Subcutaneous abdominal adipose tissue (tissue), 5 donors: Measurements from ENCODE around the gene FAM200C.
A peak's percentile ranks its signal among the peaks of the same experiment; 100 is the strongest.

Experiments
- H3K27ac ChIP-seq: one replicate; pipeline ENCODE4 v1.7.0; 2013; ENCODE audit warnings: low read depth, mild to moderate bottlenecking, inconsistent platforms, low read length, moderate library complexity
- H3K27me3 ChIP-seq, 5 donors: one replicate each; pipeline ENCODE4 v1.7.0; 2013; ENCODE audit warnings: low read length in 5 of 5, inconsistent platforms in 1 of 5; ENCODE audit not compliant: control insufficient read depth in 5 of 5, insufficient read depth in 4 of 5
- H3K36me3 ChIP-seq, 5 donors: one replicate each; pipeline ENCODE4 v1.7.0; 2013; ENCODE audit warnings: low read length in 5 of 5; ENCODE audit not compliant: control insufficient read depth in 5 of 5, insufficient read depth in 5 of 5
- H3K4me1 ChIP-seq, 5 donors: one replicate each; pipeline ENCODE4 v1.7.0; 2013; ENCODE audit warnings: low read length in 5 of 5, mild to moderate bottlenecking in 3 of 5, moderate library complexity in 1 of 5; ENCODE audit not compliant: control insufficient read depth in 5 of 5, insufficient read depth in 5 of 5
- H3K4me3 ChIP-seq, 5 donors: one replicate each; pipeline ENCODE4 v1.7.0; 2013; ENCODE audit warnings: low read length in 5 of 5, low read depth in 1 of 5
- H3K9ac ChIP-seq, 5 donors: one replicate each; pipeline ENCODE4 v1.7.0; 2013; ENCODE audit warnings: low read length in 5 of 5, mild to moderate bottlenecking in 4 of 5, moderate library complexity in 3 of 5
- H3K9me3 ChIP-seq, 5 donors: one replicate each; pipeline ENCODE4 v1.7.0; 2013; ENCODE audit warnings: low read length in 5 of 5; ENCODE audit not compliant: control insufficient read depth in 5 of 5
- donor health status: healthy.
- donor health status: healthy.
- donor health status: healthy.
- donor health status: healthy.
- donor health status: healthy.

The FAM200C gene

GRCh38 chr5:160361624-160362228 lies 38.1 kb downstream of the FAM200C start:
- Histone ChIP-seq H3K36me3 (no peaks in the 10 kb centered on the region), H3K27ac (no peak overlapping the region), H3K27me3 (peaks cover 0 to 3% (median 0%) of the 10 kb centered on the region in 5 donors), H3K9me3 (no peaks in the 10 kb centered on the region), H3K4me3 (no peak overlapping the region), H3K9ac (no peak overlapping the region), H3K4me1 (peaks cover 4 to 27% (median 21%) of the 10 kb centered on the region in 5 donors)

- Histone ChIP-seq H3K4me1 (peaks cover 4 to 31% (median 25%) of the 10 kb centered on the region in 5 donors), H3K27me3 (no peaks in the 10 kb centered on the region), H3K9me3 (no peaks in the 10 kb centered on the region), H3K36me3 (no peaks in the 10 kb centered on the region), H3K4me3 (no peak overlapping the region), H3K27ac (no peak overlapping the region), H3K9ac (no peak overlapping the region)
Observed at GRCh38 chr5:160360310-160360709, 39.5 kb downstream of the FAM200C start.

- Histone ChIP-seq H3K27ac (no peak overlapping the region), H3K4me1 (peaks cover 4 to 31% (median 25%) of the 10 kb centered on the region in 5 donors), H3K9me3 (no peaks in the 10 kb centered on the region), H3K36me3 (peaks cover 0 to 3% (median 0%) of the 10 kb centered on the region in 5 donors), H3K9ac (no peak overlapping the region), H3K4me3 (no peak overlapping the region), H3K27me3 (no peaks in the 10 kb centered on the region)
Observed at GRCh38 chr5:160359816-160360215, 40.0 kb downstream of the FAM200C start.

- no peak overlapping the region for H3K9ac ChIP-seq
- H3K4me1 ChIP-seq = peaks cover 4 to 31% (median 25%) of the 10 kb centered on the region in 5 donors
Observed at GRCh38 chr5:160359242-160359641, 40.6 kb downstream of the FAM200C start.

GRCh38 chr5:160357861-160358411 lies 41.9 kb downstream of the FAM200C start:
- no peaks in the 10 kb centered on the region for H3K27me3 ChIP-seq
- H3K4me1 ChIP-seq = peaks cover 4 to 26% (median 20%) of the 10 kb centered on the region in 5 donors
- peaks cover 0 to 4% (median 0%) of the 10 kb centered on the region in 5 donors for H3K36me3 ChIP-seq
- no peaks in the 10 kb centered on the region for H3K9me3 ChIP-seq
- peak overlapping the region in 4 of 5 donors; percentile 21 to 42 (median 34) for H3K4me3 ChIP-seq
- H3K9ac ChIP-seq = peak overlapping the region in 4 of 5 donors; percentile 14 to 56 (median 50)
- peak overlapping the region; percentile 23 for H3K27ac ChIP-seq

More at GRCh38 chr5:160359242-160359641, 40.6 kb downstream of the FAM200C start:
- Histone ChIP-seq H3K27me3 (no peaks in the 10 kb centered on the region), H3K4me3 (no peak overlapping the region), H3K27ac (no peak overlapping the region), H3K9me3 (no peaks in the 10 kb centered on the region), H3K36me3 (peaks cover 0 to 4% (median 0%) of the 10 kb centered on the region in 5 donors)

GRCh38 chr5:160357394-160357793 lies 42.5 kb downstream of the FAM200C start:
- peaks cover 0 to 4% (median 0%) of the 10 kb centered on the region in 5 donors for H3K36me3 ChIP-seq
- peak overlapping the region in 3 of 5 donors; percentile 31 to 42 (median 37) for H3K4me3 ChIP-seq
- peak overlapping the region in 1 of 5 donors; percentile 14 for H3K9ac ChIP-seq
- no peaks in the 10 kb centered on the region for H3K27me3 ChIP-seq
- H3K9me3 ChIP-seq = no peaks in the 10 kb centered on the region
- H3K27ac ChIP-seq = no peak overlapping the region
- H3K4me1 ChIP-seq = peaks cover 4 to 26% (median 20%) of the 10 kb centered on the region in 5 donors

GRCh38 chr5:160356550-160357347 lies 43.1 kb downstream of the FAM200C start:
- Histone ChIP-seq H3K9ac (no peak overlapping the region), H3K27me3 (no peaks in the 10 kb centered on the region), H3K4me3 (no peak overlapping the region), H3K9me3 (no peaks in the 10 kb centered on the region), H3K36me3 (peaks cover 0 to 4% (median 0%) of the 10 kb centered on the region in 5 donors), H3K4me1 (peaks cover 4 to 26% (median 20%) of the 10 kb centered on the region in 5 donors), H3K27ac (no peak overlapping the region)

GRCh38 chr5:160354666-160355065 lies 45.2 kb downstream of the FAM200C start:
- Histone ChIP-seq H3K9ac (no peak overlapping the region), H3K27ac (no peak overlapping the region), H3K27me3 (no peaks in the 10 kb centered on the region), H3K9me3 (no peaks in the 10 kb centered on the region), H3K4me3 (no peak overlapping the region), H3K4me1 (peaks cover 2 to 26% (median 20%) of the 10 kb centered on the region in 5 donors), H3K36me3 (peaks cover 0 to 4% (median 0%) of the 10 kb centered on the region in 5 donors)

- peaks cover 2 to 20% (median 18%) of the 10 kb centered on the region in 5 donors for H3K4me1 ChIP-seq
- no peaks in the 10 kb centered on the region for H3K9me3 ChIP-seq
- no peak overlapping the region for H3K4me3 ChIP-seq
- H3K9ac ChIP-seq = no peak overlapping the region
- no peak overlapping the region for H3K27ac ChIP-seq
- peaks cover 0 to 4% (median 0%) of the 10 kb centered on the region in 5 donors for H3K36me3 ChIP-seq
- no peaks in the 10 kb centered on the region for H3K27me3 ChIP-seq
Observed at GRCh38 chr5:160353379-160353778, 46.5 kb downstream of the FAM200C start.

- Histone ChIP-seq H3K9me3 (no peaks in the 10 kb centered on the region), H3K27ac (no peak overlapping the region), H3K4me1 (peaks cover 0 to 12% (median 9%) of the 10 kb centered on the region in 5 donors), H3K4me3 (no peak overlapping the region), H3K36me3 (peaks cover 0 to 4% (median 0%) of the 10 kb centered on the region in 5 donors), H3K27me3 (no peaks in the 10 kb centered on the region), H3K9ac (no peak overlapping the region)
Observed at GRCh38 chr5:160352308-160352707, 47.5 kb downstream of the FAM200C start.
